ENCODE results near the gene LENG1.
A peak's percentile ranks its signal among the peaks of the same experiment; 100 is the strongest.

LENG1 gene

GRCh38 chr19:54114340-54115108 is 45.0 kb downstream of the LENG1 start:
- TF ChIP-seq, protein P1, sequence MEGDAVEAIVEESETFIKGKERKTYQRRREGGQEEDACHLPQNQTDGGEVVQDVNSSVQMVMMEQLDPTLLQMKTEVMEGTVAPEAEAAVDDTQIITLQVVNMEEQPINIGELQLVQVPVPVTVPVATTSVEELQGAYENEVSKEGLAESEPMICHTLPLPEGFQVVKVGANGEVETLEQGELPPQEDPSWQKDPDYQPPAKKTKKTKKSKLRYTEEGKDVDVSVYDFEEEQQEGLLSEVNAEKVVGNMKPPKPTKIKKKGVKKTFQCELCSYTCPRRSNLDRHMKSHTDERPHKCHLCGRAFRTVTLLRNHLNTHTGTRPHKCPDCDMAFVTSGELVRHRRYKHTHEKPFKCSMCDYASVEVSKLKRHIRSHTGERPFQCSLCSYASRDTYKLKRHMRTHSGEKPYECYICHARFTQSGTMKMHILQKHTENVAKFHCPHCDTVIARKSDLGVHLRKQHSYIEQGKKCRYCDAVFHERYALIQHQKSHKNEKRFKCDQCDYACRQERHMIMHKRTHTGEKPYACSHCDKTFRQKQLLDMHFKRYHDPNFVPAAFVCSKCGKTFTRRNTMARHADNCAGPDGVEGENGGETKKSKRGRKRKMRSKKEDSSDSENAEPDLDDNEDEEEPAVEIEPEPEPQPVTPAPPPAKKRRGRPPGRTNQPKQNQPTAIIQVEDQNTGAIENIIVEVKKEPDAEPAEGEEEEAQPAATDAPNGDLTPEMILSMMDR (IDR thresholded peaks at IDR 0.05; ENCODE audit: extremely low read depth, missing control alignments): no peak
- peak; percentile 71 for DNase-seq (ENCODE audit: low spot score)

DNA sequence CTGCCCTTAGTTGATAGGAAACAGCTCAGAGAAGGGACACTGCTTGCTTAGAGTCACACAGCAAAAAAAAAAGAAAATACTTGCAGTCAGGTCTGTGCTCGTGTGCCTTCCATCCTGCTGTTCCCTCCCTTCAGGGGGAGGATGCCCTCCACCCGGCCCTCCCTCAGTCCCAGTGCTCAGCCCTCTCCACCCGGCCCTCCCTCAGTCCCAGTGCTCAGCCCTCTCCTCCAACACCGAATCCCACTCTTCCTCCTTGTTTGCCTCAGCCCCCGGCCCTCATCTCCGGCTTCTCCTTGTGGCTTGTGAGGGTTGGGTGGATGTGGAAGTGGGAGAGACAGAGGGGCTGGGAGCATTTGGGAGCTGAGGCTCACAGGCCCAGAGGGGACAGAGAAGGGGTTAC is 49.9 kb downstream of the LENG1 start:
- TF ChIP-seq, protein P1 (IDR thresholded peaks at IDR 0.05; ENCODE audit: extremely low read depth, missing control alignments): no peak
- no peak for DNase-seq (ENCODE audit: low spot score)

DNA sequence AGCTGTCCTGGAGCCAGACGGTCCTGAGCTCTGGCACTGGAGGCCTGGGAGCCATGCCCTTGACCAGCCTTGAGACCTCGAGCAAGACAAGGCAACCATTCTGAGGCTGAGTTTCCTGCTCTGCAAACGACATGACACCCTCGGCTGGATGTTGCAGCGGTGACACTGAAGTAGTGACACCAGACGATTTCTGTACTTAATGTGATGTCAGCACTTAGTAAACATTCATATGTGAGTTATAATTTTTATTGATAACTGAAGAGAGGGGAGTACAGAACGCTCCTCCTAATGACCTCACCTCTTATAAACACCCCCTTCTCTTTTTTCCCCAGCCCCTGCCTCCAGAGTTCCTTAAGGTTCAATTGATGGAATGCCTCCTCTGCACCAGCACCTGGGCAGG is 51.0 kb downstream of the LENG1 start:
- TF ChIP-seq, protein P1 (IDR thresholded peaks at IDR 0.05; ENCODE audit: extremely low read depth, missing control alignments): no peak
- DNase-seq (ENCODE audit: low spot score): no peak

GRCh38 chr19:54107876-54108490 is 51.5 kb downstream of the LENG1 start:
- DNase-seq (ENCODE audit: low spot score): no peak
- TF ChIP-seq, protein P1 (IDR thresholded peaks at IDR 0.05; ENCODE audit: extremely low read depth, missing control alignments): no peak

DNA sequence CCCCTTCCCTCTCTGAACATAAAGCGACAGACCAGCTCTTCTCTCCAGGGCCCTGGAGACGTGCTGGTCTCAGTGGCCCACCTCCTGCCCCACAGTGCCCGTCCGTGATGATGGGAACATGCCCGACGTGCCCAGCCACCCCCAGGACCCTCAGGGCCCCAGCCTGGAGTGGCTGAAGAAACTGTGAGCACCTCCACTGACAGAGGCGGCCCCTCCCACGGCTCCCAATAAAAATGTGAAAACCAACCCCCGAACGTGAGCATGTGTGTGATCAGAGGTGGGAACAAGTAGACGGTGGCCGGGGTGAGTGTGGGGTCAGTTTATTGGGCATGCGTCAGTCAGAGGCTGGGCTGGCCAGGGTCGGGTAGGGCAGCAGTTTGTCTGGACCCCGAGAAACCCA is 52.8 kb downstream of the LENG1 start:
- no peak for DNase-seq (ENCODE audit: low spot score)
- TF ChIP-seq, protein P1 (IDR thresholded peaks at IDR 0.05; ENCODE audit: extremely low read depth, missing control alignments): no peak

DNA sequence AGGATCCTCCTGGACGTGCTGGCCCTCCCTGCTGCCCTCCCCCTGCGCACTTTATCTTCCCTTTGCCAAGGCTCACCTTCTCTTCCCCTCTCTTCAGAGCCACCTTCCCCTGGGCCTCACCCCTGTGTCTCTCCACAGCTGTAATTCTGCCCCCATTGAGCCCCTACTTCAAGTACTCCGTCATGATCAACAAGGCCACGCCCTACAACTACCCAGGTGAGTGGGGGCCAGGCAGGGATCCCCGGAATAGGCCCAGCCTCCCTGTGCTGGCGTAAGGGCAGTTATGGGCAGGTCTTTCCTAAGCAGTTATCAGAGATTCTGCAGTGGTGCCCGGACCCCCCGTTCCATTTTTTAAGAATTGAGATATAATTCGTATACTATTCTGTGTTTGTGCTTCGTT is 53.7 kb downstream of the LENG1 start:
- TF ChIP-seq, protein P1 (IDR thresholded peaks at IDR 0.05; ENCODE audit: extremely low read depth, missing control alignments): no peak
- DNase-seq (ENCODE audit: low spot score): no peak
